ENCODE measurements around the gene SNHG17. TPM values are rescaled to one million over a fixed set of nuclear protein-coding genes. Genes with fewer than 3 reads are reported as not detected.
"Not testable (repeated sequence)": the region's sequence is repeated elsewhere in the genome, so short reads cannot be mapped to it uniquely, and the experiment has no call there.

Gene SNHG17
- total RNA-seq, 1 donor from 2014 or later: 18.0 TPM

- no peak for TF ChIP-seq CTCF (IDR thresholded peaks at IDR 0.05; ENCODE audit: unreplicated experiment)
- no peak overlapping the region for H3K27ac Mint-ChIP-seq (ENCODE audit: unreplicated experiment)
- DNase-seq (ENCODE audit: low spot score): no peak
- H3K36me3 Mint-ChIP-seq (ENCODE audit: low read depth, unreplicated experiment): peaks cover 34% of the 10 kb centered on the region
- H3K9me3 Mint-ChIP-seq (ENCODE audit: unreplicated experiment): no peaks in the 10 kb centered on the region
- peaks cover 2% of the 10 kb centered on the region for H3K27me3 Mint-ChIP-seq (ENCODE audit: unreplicated experiment)
- no peaks in the 10 kb centered on the region for H3K4me1 Mint-ChIP-seq (ENCODE audit: unreplicated experiment)
- H3K4me3 Mint-ChIP-seq (ENCODE audit: unreplicated experiment): peak overlapping the region; percentile 27
Observed at GRCh38 chr20:38420388-38421085, 14.6 kb downstream of the SNHG17 start.

- no peak for DNase-seq (ENCODE audit: low spot score)
- Mint-ChIP-seq H3K4me3 (ENCODE audit: unreplicated experiment) (no peak overlapping the region), H3K9me3 (ENCODE audit: unreplicated experiment) (no peaks in the 10 kb centered on the region), H3K36me3 (ENCODE audit: low read depth, unreplicated experiment) (peaks cover 29% of the 10 kb centered on the region), H3K27me3 (ENCODE audit: unreplicated experiment) (peaks cover 2% of the 10 kb centered on the region), H3K27ac (ENCODE audit: unreplicated experiment) (no peak overlapping the region), H3K4me1 (ENCODE audit: unreplicated experiment) (no peaks in the 10 kb centered on the region)
- TF ChIP-seq CTCF (IDR thresholded peaks at IDR 0.05; ENCODE audit: unreplicated experiment): no peak
Observed at GRCh38 chr20:38418509-38419204, 16.5 kb downstream of the SNHG17 start.

- no peaks in the 10 kb centered on the region for H3K9me3 Mint-ChIP-seq (ENCODE audit: unreplicated experiment)
- no peaks in the 10 kb centered on the region for H3K27me3 Mint-ChIP-seq (ENCODE audit: unreplicated experiment)
- H3K27ac Mint-ChIP-seq (ENCODE audit: unreplicated experiment): no peak overlapping the region
- peaks cover 4% of the 10 kb centered on the region for H3K36me3 Mint-ChIP-seq (ENCODE audit: low read depth, unreplicated experiment)
- no peaks in the 10 kb centered on the region for H3K4me1 Mint-ChIP-seq (ENCODE audit: unreplicated experiment)
- H3K4me3 Mint-ChIP-seq (ENCODE audit: unreplicated experiment): no peak overlapping the region
- DNase-seq (ENCODE audit: low spot score): no peak
- TF ChIP-seq CTCF (IDR thresholded peaks at IDR 0.05; ENCODE audit: unreplicated experiment): no peak
Observed at GRCh38 chr20:38414769-38415450, 20.2 kb downstream of the SNHG17 start.

GRCh38 chr20:38412877-38413577 is 22.1 kb downstream of the SNHG17 start:
- H3K9me3 Mint-ChIP-seq (ENCODE audit: unreplicated experiment): no peaks in the 10 kb centered on the region
- no peak overlapping the region for H3K27ac Mint-ChIP-seq (ENCODE audit: unreplicated experiment)
- H3K36me3 Mint-ChIP-seq (ENCODE audit: low read depth, unreplicated experiment): peaks cover 3% of the 10 kb centered on the region
- DNase-seq (ENCODE audit: low spot score): no peak
- H3K4me3 Mint-ChIP-seq (ENCODE audit: unreplicated experiment): no peak overlapping the region
- TF ChIP-seq CTCF (IDR thresholded peaks at IDR 0.05; ENCODE audit: unreplicated experiment): no peak
- no peaks in the 10 kb centered on the region for H3K4me1 Mint-ChIP-seq (ENCODE audit: unreplicated experiment)
- no peaks in the 10 kb centered on the region for H3K27me3 Mint-ChIP-seq (ENCODE audit: unreplicated experiment)

GRCh38 chr20:38407822-38408221 is 27.3 kb downstream of the SNHG17 start:
- H3K4me1 Mint-ChIP-seq (ENCODE audit: unreplicated experiment); DNase-seq (ENCODE audit: low spot score); H3K36me3 Mint-ChIP-seq (ENCODE audit: low read depth, unreplicated experiment); H3K27ac Mint-ChIP-seq (ENCODE audit: unreplicated experiment); H3K27me3 Mint-ChIP-seq (ENCODE audit: unreplicated experiment); H3K9me3 Mint-ChIP-seq (ENCODE audit: unreplicated experiment); H3K4me3 Mint-ChIP-seq (ENCODE audit: unreplicated experiment): not testable (repeated sequence)

Measured in endothelial cell (in vitro differentiated cells).